OCI-LY1 (cell line): Measurements from ENCODE around the gene JPH3.

Source experiments
- EZH2 ChIP-seq: fragments of 200-600 bp; sonication (generic), shearing (Covaris generic); IDR thresholded peaks from 2 replicates; pipeline ENCODE4 v1.8.0; 2017; ENCODE audit warnings: borderline replicate concordance, mixed run types, mild to moderate bottlenecking, antibody characterized with exemption, low read length, moderate library complexity, mixed read lengths
- TF ChIP-seq, protein P1 (sequence below): fragments of 200-600 bp; sonication (generic), shearing (Covaris generic); IDR thresholded peaks from 2 replicates; pipeline ENCODE4 v1.5.1; 2017; ENCODE audit warnings: mild to moderate bottlenecking, antibody characterized with exemption, low read length, moderate library complexity, mixed read lengths

DNA sequence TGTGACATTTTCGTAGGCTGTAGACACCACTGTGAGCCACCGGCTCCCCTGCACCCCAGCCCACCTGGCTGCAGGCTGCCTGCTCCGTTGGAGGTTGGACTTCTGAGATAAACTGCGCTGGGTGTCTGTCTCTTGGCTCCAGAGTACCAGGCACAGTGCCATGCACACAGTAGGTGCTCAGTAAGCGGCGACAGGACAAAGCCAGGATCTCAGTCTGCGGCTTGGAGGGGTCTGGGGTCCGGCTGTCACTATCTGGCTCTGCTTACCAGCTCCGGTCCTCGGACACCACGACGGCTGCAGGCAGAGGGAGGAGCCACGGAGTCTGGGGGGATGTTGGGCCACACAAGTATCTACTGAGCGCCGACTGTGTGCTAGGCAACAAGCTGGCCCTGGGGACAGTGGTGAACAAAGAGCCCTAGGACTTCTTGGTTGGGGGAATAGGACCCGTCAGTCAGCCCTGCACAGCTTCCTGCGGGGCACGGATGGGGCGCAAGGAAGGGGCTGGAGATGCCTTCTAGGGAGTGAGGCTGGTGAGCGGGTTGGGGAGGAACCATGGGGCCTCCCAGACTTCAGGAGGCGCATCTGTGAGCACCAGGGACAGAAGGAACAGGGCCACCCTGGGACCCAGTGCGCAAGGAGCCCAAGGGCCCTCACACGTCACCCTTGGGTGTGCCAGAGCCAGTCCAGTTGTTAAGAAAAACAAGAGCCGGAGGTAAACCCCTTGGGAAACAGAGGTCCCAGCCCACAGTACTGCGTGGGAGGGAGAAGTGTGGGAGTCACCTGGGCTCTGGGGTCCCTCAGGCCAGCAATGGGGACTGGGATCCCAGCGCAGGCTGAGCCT is 17.3 kb downstream of the JPH3 start:
- TF ChIP-seq, protein P1, sequence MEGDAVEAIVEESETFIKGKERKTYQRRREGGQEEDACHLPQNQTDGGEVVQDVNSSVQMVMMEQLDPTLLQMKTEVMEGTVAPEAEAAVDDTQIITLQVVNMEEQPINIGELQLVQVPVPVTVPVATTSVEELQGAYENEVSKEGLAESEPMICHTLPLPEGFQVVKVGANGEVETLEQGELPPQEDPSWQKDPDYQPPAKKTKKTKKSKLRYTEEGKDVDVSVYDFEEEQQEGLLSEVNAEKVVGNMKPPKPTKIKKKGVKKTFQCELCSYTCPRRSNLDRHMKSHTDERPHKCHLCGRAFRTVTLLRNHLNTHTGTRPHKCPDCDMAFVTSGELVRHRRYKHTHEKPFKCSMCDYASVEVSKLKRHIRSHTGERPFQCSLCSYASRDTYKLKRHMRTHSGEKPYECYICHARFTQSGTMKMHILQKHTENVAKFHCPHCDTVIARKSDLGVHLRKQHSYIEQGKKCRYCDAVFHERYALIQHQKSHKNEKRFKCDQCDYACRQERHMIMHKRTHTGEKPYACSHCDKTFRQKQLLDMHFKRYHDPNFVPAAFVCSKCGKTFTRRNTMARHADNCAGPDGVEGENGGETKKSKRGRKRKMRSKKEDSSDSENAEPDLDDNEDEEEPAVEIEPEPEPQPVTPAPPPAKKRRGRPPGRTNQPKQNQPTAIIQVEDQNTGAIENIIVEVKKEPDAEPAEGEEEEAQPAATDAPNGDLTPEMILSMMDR, result no peak
- TF ChIP-seq EZH2, result no peak
